HAP-1 (cell line): Measurements from ENCODE around the gene NHS.
"Not testable (repeated sequence)": the region's sequence is repeated elsewhere in the genome, so short reads cannot be mapped to it uniquely, and the experiment has no call there.

Source experiments
- DNase-seq, 2 experiments: peaks; one replicate each; pipeline ENCODE4 v3.0.0-alpha.2; 2016 to 2020; ENCODE audit warnings: low spot score in 2 of 2
- H3K27me3 ChIP-seq: fragments of 250-450 bp; sonication (Bioruptor Pico); 2 replicates; pipeline ENCODE4 v1.5.1; 2020; ENCODE audit warnings: low read depth, mild to moderate bottlenecking, moderate library complexity
- H3K36me3 ChIP-seq: fragments of 250-450 bp; sonication (Bioruptor Pico); replicated peaks from 2 replicates; pipeline ENCODE4 v1.5.1; 2020; ENCODE audit warnings: mild to moderate bottlenecking
- H3K4me1 ChIP-seq: fragments of 250-450 bp; sonication (Bioruptor Pico); 2 replicates; pipeline ENCODE4 v1.5.1; 2020; ENCODE audit warnings: mild to moderate bottlenecking
- H3K4me3 ChIP-seq: fragments of 250-450 bp; sonication (Bioruptor Pico); 2 replicates; pipeline ENCODE4 v1.5.1; 2020; ENCODE audit warnings: mild to moderate bottlenecking, moderate library complexity
- H3K9me3 ChIP-seq: fragments of 250-450 bp; sonication (Bioruptor Pico); 2 replicates; pipeline ENCODE4 v1.5.1; 2020; ENCODE audit warnings: mild to moderate bottlenecking, moderate library complexity
- in situ Hi-C: fragments of 300-500 bp; cut with MboI; formaldehyde crosslinking; loops from 3 replicates; pipeline ENCODE4 v1.14.3; 2020; ENCODE audit warnings: low sequenced_read_pairs, inconsistent platforms, mixed read lengths

NHS gene

GRCh38 chrX:17441965-17442364 lies 67.0 kb downstream of the NHS start:
- H3K4me1 ChIP-seq, result no peaks in the 10 kb centered on the region
- in situ Hi-C loops, result no loop called here
- no peaks in the 10 kb centered on the region for H3K9me3 ChIP-seq
- no peaks in the 10 kb centered on the region for H3K27me3 ChIP-seq
- DNase-seq, result no peak
- no peak overlapping the region for H3K4me3 ChIP-seq
- no peaks in the 10 kb centered on the region for H3K36me3 ChIP-seq

- Histone ChIP-seq H3K9me3 (no peaks in the 10 kb centered on the region), H3K4me3 (no peak overlapping the region), H3K4me1 (no peaks in the 10 kb centered on the region), H3K27me3 (no peaks in the 10 kb centered on the region), H3K36me3 (no peaks in the 10 kb centered on the region)
- in situ Hi-C loops, result no loop called here
- DNase-seq, result no peak
Measured at GRCh38 chrX:17442898-17443297, 67.9 kb downstream of the NHS start.

- H3K9me3 ChIP-seq, result no peaks in the 10 kb centered on the region
- in situ Hi-C loops, result no loop called here
- no peaks in the 10 kb centered on the region for H3K36me3 ChIP-seq
- H3K4me1 ChIP-seq, result no peaks in the 10 kb centered on the region
- no peaks in the 10 kb centered on the region for H3K27me3 ChIP-seq
- H3K4me3 ChIP-seq, result no peak overlapping the region
- DNase-seq, result no peak
Measured at GRCh38 chrX:17443556-17443955, 68.6 kb downstream of the NHS start.

- in situ Hi-C loops, H3K27me3 ChIP-seq, H3K36me3 ChIP-seq, H3K4me1 ChIP-seq, H3K9me3 ChIP-seq, DNase-seq, H3K4me3 ChIP-seq: not testable (repeated sequence)
Measured at GRCh38 chrX:17446269-17446668, 71.3 kb downstream of the NHS start.

- no peaks in the 10 kb centered on the region for H3K9me3 ChIP-seq
- no peaks in the 10 kb centered on the region for H3K4me1 ChIP-seq
- H3K36me3 ChIP-seq, result no peaks in the 10 kb centered on the region
- no peak overlapping the region for H3K4me3 ChIP-seq
- no peak for DNase-seq
- H3K27me3 ChIP-seq, result peaks cover 11% of the 10 kb centered on the region
- in situ Hi-C loops, result no loop called here
Measured at GRCh38 chrX:17448188-17448587, 73.2 kb downstream of the NHS start.

GRCh38 chrX:17449866-17450265 lies 74.9 kb downstream of the NHS start:
- Histone ChIP-seq H3K4me3 (no peak overlapping the region), H3K9me3 (no peaks in the 10 kb centered on the region), H3K4me1 (no peaks in the 10 kb centered on the region), H3K36me3 (no peaks in the 10 kb centered on the region), H3K27me3 (peaks cover 11% of the 10 kb centered on the region)
- no peak for DNase-seq
- in situ Hi-C loops, result no loop called here

GRCh38 chrX:17453788-17454187 lies 78.8 kb downstream of the NHS start:
- Histone ChIP-seq H3K36me3 (no peaks in the 10 kb centered on the region), H3K4me1 (no peaks in the 10 kb centered on the region), H3K4me3 (no peak overlapping the region), H3K27me3 (peaks cover 14% of the 10 kb centered on the region), H3K9me3 (no peaks in the 10 kb centered on the region)
- in situ Hi-C loops, result no loop called here
- no peak for DNase-seq

GRCh38 chrX:17456526-17456925 lies 81.5 kb downstream of the NHS start:
- Histone ChIP-seq H3K9me3 (no peaks in the 10 kb centered on the region), H3K27me3 (peaks cover 5% of the 10 kb centered on the region), H3K36me3 (no peaks in the 10 kb centered on the region), H3K4me1 (no peaks in the 10 kb centered on the region), H3K4me3 (no peak overlapping the region)
- in situ Hi-C loops, result no loop called here
- DNase-seq, result no peak

GRCh38 chrX:17459008-17459611 lies 84.1 kb downstream of the NHS start:
- no peaks in the 10 kb centered on the region for H3K36me3 ChIP-seq

GRCh38 chrX:17459661-17460060 lies 84.7 kb downstream of the NHS start:
- in situ Hi-C loops, result no loop called here
- H3K27me3 ChIP-seq, result peaks cover 3% of the 10 kb centered on the region; the same call in 1 of the 2 replicates
- H3K36me3 ChIP-seq, result no peaks in the 10 kb centered on the region
- no peaks in the 10 kb centered on the region for H3K9me3 ChIP-seq
- no peak overlapping the region for H3K4me3 ChIP-seq
- no peak for DNase-seq
- H3K4me1 ChIP-seq, result no peaks in the 10 kb centered on the region

More at GRCh38 chrX:17459008-17459611, 84.1 kb downstream of the NHS start:
- no peaks in the 10 kb centered on the region for H3K4me1 ChIP-seq
- in situ Hi-C loops, result no loop called here
- peaks cover 3% of the 10 kb centered on the region; the same call in 1 of the 2 replicates for H3K27me3 ChIP-seq
- H3K4me3 ChIP-seq, result no peak overlapping the region
- no peak for DNase-seq
- no peaks in the 10 kb centered on the region for H3K9me3 ChIP-seq

GRCh38 chrX:17462881-17463280 lies 87.9 kb downstream of the NHS start:
- Histone ChIP-seq H3K9me3 (no peaks in the 10 kb centered on the region), H3K27me3 (peaks cover 2% of the 10 kb centered on the region; the same call in 1 of the 2 replicates), H3K4me1 (no peaks in the 10 kb centered on the region), H3K36me3 (no peaks in the 10 kb centered on the region), H3K4me3 (no peak overlapping the region)
- in situ Hi-C loops, result no loop called here
- DNase-seq, result no peak

GRCh38 chrX:17464194-17464593 lies 89.2 kb downstream of the NHS start:
- in situ Hi-C loops, result no loop called here
- Histone ChIP-seq H3K27me3 (peaks cover 2% of the 10 kb centered on the region; the same call in 1 of the 2 replicates), H3K4me1 (no peaks in the 10 kb centered on the region), H3K9me3 (no peaks in the 10 kb centered on the region), H3K4me3 (no peak overlapping the region), H3K36me3 (no peaks in the 10 kb centered on the region)
- DNase-seq, result no peak

- in situ Hi-C loops, result no loop called here
- H3K4me3 ChIP-seq, result no peak overlapping the region
- no peak for DNase-seq
- H3K9me3 ChIP-seq, result no peaks in the 10 kb centered on the region
- H3K4me1 ChIP-seq, result no peaks in the 10 kb centered on the region
- peaks cover 2% of the 10 kb centered on the region; the same call in 1 of the 2 replicates for H3K27me3 ChIP-seq
- H3K36me3 ChIP-seq, result no peaks in the 10 kb centered on the region
Measured at GRCh38 chrX:17465201-17465600, 90.2 kb downstream of the NHS start.

- in situ Hi-C loops, result no loop called here
- no peak overlapping the region for H3K4me3 ChIP-seq
- no peaks in the 10 kb centered on the region for H3K9me3 ChIP-seq
- DNase-seq, result no peak
- H3K4me1 ChIP-seq, result no peaks in the 10 kb centered on the region
- peaks cover 2% of the 10 kb centered on the region; the same call in 1 of the 2 replicates for H3K27me3 ChIP-seq
- H3K36me3 ChIP-seq, result no peaks in the 10 kb centered on the region
Measured at GRCh38 chrX:17465802-17466201, 90.8 kb downstream of the NHS start.

- no peaks in the 10 kb centered on the region for H3K4me1 ChIP-seq
- in situ Hi-C loops, result no loop called here
- no peak overlapping the region for H3K4me3 ChIP-seq
- DNase-seq, result no peak
- H3K27me3 ChIP-seq, result peaks cover 2% of the 10 kb centered on the region; the same call in 1 of the 2 replicates
- H3K36me3 ChIP-seq, result no peaks in the 10 kb centered on the region
- H3K9me3 ChIP-seq, result no peaks in the 10 kb centered on the region
Measured at GRCh38 chrX:17470136-17470535, 95.1 kb downstream of the NHS start.
